Keratinocyte (primary cell): ENCODE data around the gene NRN1L. TPM values are rescaled to one million over a fixed set of nuclear protein-coding genes. Genes with fewer than 3 reads are reported as not detected.

Experiments
- DNase-seq: peaks from one replicate; pipeline ENCODE4 v3.0.0-alpha.2; 2011; ENCODE audit warnings: low read depth, missing footprints, low spot score
- FAIRE-seq: peaks from 2 replicates; lab custom pipeline; 2011; peaks lifted over from hg19 to GRCh38; lab: Jason Lieb, UNC
- H2AFZ ChIP-seq: 2 replicates; pipeline ENCODE4 v1.6.0; 2012; ENCODE audit warnings: low read length, control low read depth, inconsistent platforms; ENCODE audit not compliant: control insufficient read depth
- H3K27ac ChIP-seq: 2 replicates; pipeline ENCODE4 v1.5.1; 2011; ENCODE audit warnings: low read length; ENCODE audit not compliant: control insufficient read depth, insufficient read depth
- H3K27me3 ChIP-seq: 3 replicates; pipeline ENCODE4 v1.6.0; 2011; ENCODE audit warnings: low read length; ENCODE audit not compliant: control insufficient read depth, insufficient read depth; ENCODE audit errors: extremely low read depth
- H3K36me3 ChIP-seq, 2 experiments: 2 replicates in 1 of 2; 3 replicates in 1 of 2; pipeline ENCODE4 v1.5.1; 2011; ENCODE audit warnings: low read length in 2 of 2, mild to moderate bottlenecking in 1 of 2; ENCODE audit not compliant: control insufficient read depth in 2 of 2, insufficient read depth in 2 of 2; ENCODE audit errors: extremely low read depth in 1 of 2
- H3K4me1 ChIP-seq: 3 replicates; pipeline ENCODE4 v1.5.1; 2011; ENCODE audit warnings: low read length; ENCODE audit not compliant: control insufficient read depth, insufficient read depth; ENCODE audit errors: extremely low read depth
- H3K4me2 ChIP-seq: 3 replicates; pipeline ENCODE4 v1.6.0; 2011; ENCODE audit warnings: low read depth, low read length; ENCODE audit not compliant: control insufficient read depth, insufficient read depth; ENCODE audit errors: extremely low read depth
- H3K4me3 ChIP-seq, 3 experiments: fragments of 200-600 bp in 1 of 3; sonication (generic) in 1 of 3; 2 replicates in 2 of 3; 3 replicates in 1 of 3; pipeline ENCODE4 v1.5.1; 2011 to 2016; ENCODE audit warnings: low read length in 3 of 3, mild to moderate bottlenecking in 3 of 3, control low read depth in 2 of 3, inconsistent platforms in 1 of 3, low read depth in 1 of 3, mixed read lengths in 1 of 3, mixed run types in 1 of 3, moderate library complexity in 1 of 3; ENCODE audit not compliant: control insufficient read depth in 2 of 3, insufficient read depth in 2 of 3; ENCODE audit errors: extremely low read depth in 1 of 3
- H3K79me2 ChIP-seq: 2 replicates; pipeline ENCODE4 v1.6.0; 2012; ENCODE audit warnings: low read length; ENCODE audit not compliant: control insufficient read depth, insufficient read depth
- H3K9ac ChIP-seq: 3 replicates; pipeline ENCODE4 v1.6.0; 2011; ENCODE audit warnings: low read length; ENCODE audit not compliant: control insufficient read depth, insufficient read depth; ENCODE audit errors: extremely low read depth
- H3K9me1 ChIP-seq: 3 replicates; pipeline ENCODE4 v1.6.0; 2011; ENCODE audit warnings: low read length; ENCODE audit not compliant: control insufficient read depth, insufficient read depth; ENCODE audit errors: extremely low read depth
- H3K9me3 ChIP-seq: 2 replicates; pipeline ENCODE4 v1.5.1; 2012; ENCODE audit warnings: low read depth, low read length; ENCODE audit not compliant: control insufficient read depth
- H4K20me1 ChIP-seq: 3 replicates; pipeline ENCODE4 v1.6.0; 2011; ENCODE audit warnings: low read length; ENCODE audit not compliant: control insufficient read depth, insufficient read depth; ENCODE audit errors: extremely low read depth
- CTCF ChIP-seq, 3 experiments: IDR thresholded peaks in 1 of 3; conservative IDR thresholded peaks in 1 of 3; optimal IDR thresholded peaks in 1 of 3; 2 replicates in 2 of 3; 3 replicates in 1 of 3; pipeline versions ENCODE3 to v1.5.1; 2011; ENCODE audit warnings: low read length in 3 of 3, mild to moderate bottlenecking in 3 of 3, moderate library complexity in 2 of 3, control low read depth in 1 of 3, inconsistent platforms in 1 of 3; ENCODE audit not compliant: insufficient read depth in 2 of 3; ENCODE audit errors: extremely low read depth in 1 of 3
- EZH2 ChIP-seq: IDR thresholded peaks from one replicate; pipeline ENCODE4 v1.6.1; 2012; ENCODE audit warnings: inconsistent platforms, mild to moderate bottlenecking, low read length, moderate library complexity
- dilution Hi-C: fragments of 300-500 bp; cut with MboI; formaldehyde crosslinking; loops from one replicate; pipeline ENCODE4 v1.7.0; 2020; ENCODE audit warnings: low sequenced_read_pairs; ENCODE audit not compliant: extremely low pct_ligation_motif_present
- polyA plus RNA-seq, 5 experiments: library from polyadenylated mRNA; depleted of rRNA in 3 of 5; stranded (reverse) in 3 of 5; stranded (forward) in 1 of 5; unstranded in 1 of 5; fragments of >200 nt; gene quantifications; 1 replicate in 1 of 5; 2 replicates in 3 of 5; 3 replicates in 1 of 5; pipeline versions ENCODE4 v1.2.1 to v1.2.3, GENCODE V29; 2011 to 2012; ENCODE audit warnings: missing spikeins in 2 of 5, low read depth in 1 of 5, low replicate concordance in 1 of 5

NRN1L gene
- polyA plus RNA-seq, 1 donor (not counting 4 experiments of a cell fraction or from before 2014, with no cell fraction given): not detected

- H3K4me3 ChIP-seq: no peak overlapping the region
- no peak overlapping the region for H3K27ac ChIP-seq
- no peak overlapping the region for H2AFZ ChIP-seq
- H3K27me3 ChIP-seq: no peaks in the 10 kb centered on the region
- H3K9me1 ChIP-seq: no peaks in the 10 kb centered on the region
- H4K20me1 ChIP-seq: peaks cover 15% of the 10 kb centered on the region
- TF ChIP-seq EZH2: no peak
- no peak for TF ChIP-seq CTCF (optimal IDR thresholded peaks at IDR 0.05 in 1 of 3, IDR thresholded peaks at IDR 0.05 in 1 of 3, conservative IDR thresholded peaks at IDR 0.05 in 1 of 3; ENCODE audit: extremely low read depth in 1 of 3, insufficient read depth in 2 of 3, low read length in 3 of 3)
- H3K4me1 ChIP-seq: peaks cover 4% of the 10 kb centered on the region
- no peaks in the 10 kb centered on the region for H3K9me3 ChIP-seq
- H3K79me2 ChIP-seq: no peaks in the 10 kb centered on the region
- no peak overlapping the region for H3K4me2 ChIP-seq
- FAIRE-seq (no peak), DNase-seq (no peak)
- no peak overlapping the region for H3K9ac ChIP-seq
- dilution Hi-C loops: no loop called here
- H3K36me3 ChIP-seq: peaks cover 46 to 52% of the 10 kb centered on the region in 2 experiments
Observed at GRCh38 chr16:67882374-67883145, 2.1 kb upstream of the NRN1L start.

GRCh38 chr16:67883146-67883871 is 1.4 kb upstream of the NRN1L start:
- no peak overlapping the region for H3K27ac ChIP-seq
- H3K36me3 ChIP-seq: peaks cover 38 to 44% of the 10 kb centered on the region in 2 experiments
- FAIRE-seq (no peak), DNase-seq (no peak)
- H3K27me3 ChIP-seq: no peaks in the 10 kb centered on the region
- no peak overlapping the region for H2AFZ ChIP-seq
- H3K9ac ChIP-seq: no peak overlapping the region
- no peaks in the 10 kb centered on the region for H3K9me1 ChIP-seq
- TF ChIP-seq CTCF (optimal IDR thresholded peaks at IDR 0.05 in 1 of 3, IDR thresholded peaks at IDR 0.05 in 1 of 3, conservative IDR thresholded peaks at IDR 0.05 in 1 of 3; ENCODE audit: extremely low read depth in 1 of 3, insufficient read depth in 2 of 3, low read length in 3 of 3) (no peak), EZH2 (no peak)
- H3K4me3 ChIP-seq: no peak overlapping the region
- H3K79me2 ChIP-seq: no peaks in the 10 kb centered on the region
- peaks cover 4% of the 10 kb centered on the region for H3K4me1 ChIP-seq
- peaks cover 15% of the 10 kb centered on the region for H4K20me1 ChIP-seq
- no peaks in the 10 kb centered on the region for H3K9me3 ChIP-seq
- dilution Hi-C loops: no loop called here
- no peak overlapping the region for H3K4me2 ChIP-seq
